OCI-LY7 (cell line): Measurements from ENCODE around the gene SIM1.

Source experiments
- EZH2phosphoT487 ChIP-seq: fragments of 200-600 bp; sonication (generic); IDR thresholded peaks from 2 replicates; pipeline ENCODE4 v1.6.1; 2018; ENCODE audit warnings: low read depth, borderline replicate concordance, mild to moderate bottlenecking, mixed run types, antibody characterized with exemption, low read length, moderate library complexity, mixed read lengths
- TF ChIP-seq, protein P1 (sequence below): fragments of 200-600 bp; sonication (generic); conservative IDR thresholded peaks from 2 replicates; pipeline ENCODE4 v1.5.1; 2014; ENCODE audit warnings: mild to moderate bottlenecking, antibody characterized with exemption, low read length, moderate library complexity, mixed read lengths

DNA sequence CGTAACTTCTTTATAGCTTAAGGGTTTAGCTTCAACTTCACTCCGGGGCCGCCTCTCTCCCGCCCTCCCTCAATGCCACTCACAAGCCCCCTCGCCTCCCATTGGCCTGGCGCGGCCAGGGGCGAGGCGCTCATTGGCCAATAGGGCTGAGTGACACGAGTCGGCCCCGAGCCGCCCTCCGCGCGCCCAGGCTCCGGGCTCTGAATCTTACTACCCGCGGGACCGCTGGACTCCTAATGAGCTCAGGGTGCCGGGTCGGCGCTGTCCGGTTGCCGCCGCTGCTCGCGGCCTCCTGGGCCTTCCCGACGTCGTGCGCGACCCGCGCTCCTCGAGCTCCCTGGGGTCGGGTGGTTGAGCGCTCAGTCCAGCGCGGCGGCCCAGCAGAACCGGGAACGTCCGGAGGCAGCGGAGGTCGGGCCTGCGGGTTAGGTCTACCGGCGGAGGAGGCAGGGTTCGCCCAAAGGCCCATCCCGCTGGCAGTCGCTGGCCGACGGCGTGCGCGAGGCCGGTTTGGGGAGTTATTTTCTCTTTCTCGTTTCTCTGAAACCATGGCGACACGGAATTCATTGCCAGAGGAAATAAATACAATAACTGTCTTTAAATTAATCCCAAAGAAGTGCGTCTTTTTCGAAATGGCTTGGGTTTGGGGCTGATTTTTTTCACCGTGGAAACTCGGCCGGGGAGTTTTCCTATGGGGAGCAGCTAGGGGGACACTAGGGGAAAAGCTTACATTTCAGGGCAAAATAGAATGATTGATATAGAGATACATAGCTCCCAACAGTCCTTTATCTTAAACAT, at the start of gene SIM1:
- TF ChIP-seq, protein P1, sequence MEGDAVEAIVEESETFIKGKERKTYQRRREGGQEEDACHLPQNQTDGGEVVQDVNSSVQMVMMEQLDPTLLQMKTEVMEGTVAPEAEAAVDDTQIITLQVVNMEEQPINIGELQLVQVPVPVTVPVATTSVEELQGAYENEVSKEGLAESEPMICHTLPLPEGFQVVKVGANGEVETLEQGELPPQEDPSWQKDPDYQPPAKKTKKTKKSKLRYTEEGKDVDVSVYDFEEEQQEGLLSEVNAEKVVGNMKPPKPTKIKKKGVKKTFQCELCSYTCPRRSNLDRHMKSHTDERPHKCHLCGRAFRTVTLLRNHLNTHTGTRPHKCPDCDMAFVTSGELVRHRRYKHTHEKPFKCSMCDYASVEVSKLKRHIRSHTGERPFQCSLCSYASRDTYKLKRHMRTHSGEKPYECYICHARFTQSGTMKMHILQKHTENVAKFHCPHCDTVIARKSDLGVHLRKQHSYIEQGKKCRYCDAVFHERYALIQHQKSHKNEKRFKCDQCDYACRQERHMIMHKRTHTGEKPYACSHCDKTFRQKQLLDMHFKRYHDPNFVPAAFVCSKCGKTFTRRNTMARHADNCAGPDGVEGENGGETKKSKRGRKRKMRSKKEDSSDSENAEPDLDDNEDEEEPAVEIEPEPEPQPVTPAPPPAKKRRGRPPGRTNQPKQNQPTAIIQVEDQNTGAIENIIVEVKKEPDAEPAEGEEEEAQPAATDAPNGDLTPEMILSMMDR, result no peak
- TF ChIP-seq EZH2phosphoT487, result no peak
